BE2C (cell line): ENCODE results near the gene CERT1.

Experiments
- DNase-seq: peaks from one replicate; pipeline ENCODE4 v3.0.0-alpha.2; 2020
- H3K27me3 ChIP-seq: fragments of 250-450 bp; sonication (Bioruptor Pico); 2 replicates; pipeline ENCODE4 v1.5.1; 2020; ENCODE audit warnings: mild to moderate bottlenecking
- H3K36me3 ChIP-seq: fragments of 250-450 bp; sonication (Bioruptor Pico); 2 replicates; pipeline ENCODE4 v1.5.1; 2020; ENCODE audit warnings: mild to moderate bottlenecking
- H3K4me1 ChIP-seq: fragments of 250-450 bp; sonication (Bioruptor Pico); 2 replicates; pipeline ENCODE4 v1.5.1; 2020
- H3K4me3 ChIP-seq: 2 replicates; pipeline ENCODE4 v1.5.1; 2011; ENCODE audit warnings: low read depth, low read length
- H3K9me3 ChIP-seq: fragments of 250-450 bp; sonication (Bioruptor Pico); 2 replicates; pipeline ENCODE4 v1.5.1; 2020
- CTCF ChIP-seq: IDR thresholded peaks from 2 replicates; pipeline ENCODE4 v1.5.1; 2012; ENCODE audit warnings: mild to moderate bottlenecking, low read depth, low read length

CERT1 gene

DNA sequence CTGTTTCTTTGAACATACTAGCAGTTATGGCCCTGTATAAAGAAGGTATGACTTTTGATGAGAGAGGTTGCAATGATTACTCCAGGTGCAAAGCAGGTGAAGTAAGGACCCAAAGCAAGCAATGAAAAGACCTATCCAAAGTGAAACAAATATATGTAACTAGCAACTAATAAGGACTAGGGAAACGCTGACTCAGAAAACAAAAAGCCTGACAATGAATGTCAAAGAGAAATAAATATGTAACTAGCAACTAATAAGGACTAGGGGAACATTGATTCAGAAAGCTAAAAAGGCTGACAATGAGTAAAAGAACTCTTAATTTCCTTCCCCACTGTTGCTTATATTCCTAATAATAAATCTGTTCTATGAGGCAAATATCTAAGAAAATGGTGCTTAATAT lies 131.3 kb downstream of the CERT1 start:
- no peaks in the 10 kb centered on the region for H3K27me3 ChIP-seq
- no peak for TF ChIP-seq CTCF
- H3K4me1 ChIP-seq = no peaks in the 10 kb centered on the region
- H3K4me3 ChIP-seq = no peak overlapping the region
- peaks cover 39% of the 10 kb centered on the region for H3K36me3 ChIP-seq
- H3K9me3 ChIP-seq = no peaks in the 10 kb centered on the region
- DNase-seq = no peak

- no peak for DNase-seq
- no peaks in the 10 kb centered on the region for H3K4me1 ChIP-seq
- H3K36me3 ChIP-seq = peaks cover 17% of the 10 kb centered on the region
- no peaks in the 10 kb centered on the region for H3K27me3 ChIP-seq
- no peaks in the 10 kb centered on the region for H3K9me3 ChIP-seq
- H3K4me3 ChIP-seq = no peak overlapping the region
- no peak for TF ChIP-seq CTCF
Observed at GRCh38 chr5:75375414-75375813, 136.0 kb downstream of the CERT1 start.

DNA sequence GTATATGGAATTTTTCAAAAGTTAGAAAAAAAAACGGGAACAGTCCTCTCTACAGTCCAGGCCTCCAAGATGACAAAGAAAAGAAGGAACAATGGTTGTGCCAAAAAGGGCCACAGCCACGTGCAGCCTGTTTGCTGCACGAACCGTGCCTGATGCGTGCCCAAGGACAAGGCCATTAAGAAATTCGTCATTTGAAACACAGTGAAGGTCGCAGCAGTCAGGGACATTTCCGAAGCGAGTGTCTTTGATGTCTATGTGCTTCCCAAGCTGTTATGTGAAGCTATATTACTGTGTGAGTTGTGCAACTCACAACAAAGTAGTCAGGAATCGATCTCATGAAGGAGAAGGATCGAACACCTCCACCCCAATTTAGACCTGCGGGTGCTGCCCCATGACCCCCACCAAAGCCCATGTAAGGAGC lies 137.0 kb downstream of the CERT1 start:
- Histone ChIP-seq H3K4me3 (no peak overlapping the region), H3K4me1 (no peaks in the 10 kb centered on the region), H3K9me3 (no peaks in the 10 kb centered on the region), H3K36me3 (peaks cover 15% of the 10 kb centered on the region), H3K27me3 (no peaks in the 10 kb centered on the region)
- no peak for TF ChIP-seq CTCF
- DNase-seq = no peak

DNA sequence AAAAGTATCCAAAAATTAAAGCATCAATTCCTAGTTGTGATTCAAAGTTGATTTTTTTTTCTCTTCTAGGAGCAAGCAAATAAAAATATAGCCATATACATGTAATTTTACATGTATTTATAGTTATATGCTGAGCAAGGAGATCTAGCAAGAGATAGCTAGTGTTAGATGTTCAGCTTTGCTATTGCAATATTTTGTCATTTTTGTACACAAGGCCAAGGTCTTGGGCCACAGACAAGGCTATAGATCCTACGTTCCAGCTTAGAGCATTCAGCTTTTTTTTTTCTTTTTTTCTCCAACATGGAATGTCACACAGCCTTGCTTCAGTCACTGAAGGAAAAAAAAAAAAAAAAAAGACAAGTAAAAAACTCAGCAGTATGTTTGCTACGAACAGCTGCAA lies 137.6 kb downstream of the CERT1 start:
- Histone ChIP-seq H3K36me3 (peaks cover 11% of the 10 kb centered on the region), H3K9me3 (no peaks in the 10 kb centered on the region), H3K27me3 (no peaks in the 10 kb centered on the region), H3K4me3 (no peak overlapping the region), H3K4me1 (no peaks in the 10 kb centered on the region)
- no peak for DNase-seq
- no peak for TF ChIP-seq CTCF

DNA sequence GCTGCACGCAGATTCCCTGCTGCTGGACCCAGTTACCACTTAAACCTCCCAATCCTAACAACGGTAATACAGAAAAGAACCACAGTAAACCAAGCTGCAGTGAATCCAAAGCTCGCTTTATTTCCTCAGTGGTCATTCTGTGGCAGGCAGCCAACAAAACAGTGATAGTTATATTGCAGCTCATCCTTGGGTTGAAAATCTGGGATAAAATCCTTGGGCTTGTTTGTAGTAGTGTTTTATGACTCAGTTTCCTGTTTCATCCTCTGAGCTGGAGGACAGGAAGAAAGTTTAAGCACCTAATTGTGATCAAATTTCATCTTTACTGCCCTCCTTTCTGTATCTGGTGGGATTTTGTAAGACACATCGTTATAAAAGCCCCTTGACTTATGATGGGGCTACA lies 143.0 kb downstream of the CERT1 start:
- Histone ChIP-seq H3K27me3 (no peaks in the 10 kb centered on the region), H3K4me1 (peaks cover 4% of the 10 kb centered on the region), H3K9me3 (no peaks in the 10 kb centered on the region), H3K36me3 (no peaks in the 10 kb centered on the region; the same call in 1 of the 2 replicates), H3K4me3 (no peak overlapping the region)
- DNase-seq = no peak
- no peak for TF ChIP-seq CTCF

- H3K27me3 ChIP-seq = no peaks in the 10 kb centered on the region
- DNase-seq = no peak
- no peak overlapping the region for H3K4me3 ChIP-seq
Observed at GRCh38 chr5:75367401-75367800, 144.0 kb downstream of the CERT1 start.

More at GRCh38 chr5:75367401-75367800, 144.0 kb downstream of the CERT1 start:
- no peak for TF ChIP-seq CTCF
- peaks cover 9% of the 10 kb centered on the region for H3K36me3 ChIP-seq
- H3K4me1 ChIP-seq = peaks cover 4% of the 10 kb centered on the region
- H3K9me3 ChIP-seq = no peaks in the 10 kb centered on the region
